Measurements from ENCODE around the gene LIFR. TPM values are rescaled to one million over a fixed set of nuclear protein-coding genes. Genes with fewer than 3 reads are reported as not detected.

The LIFR gene
- total and polyA plus RNA-seq, 2 of the 4 experiments (the other 2 are of a cell fraction): 1.9 to 10.4 TPM

- no peak overlapping the region for H3K27ac ChIP-seq (ENCODE audit: insufficient read depth, low read length)
- H2AK5ac ChIP-seq (ENCODE audit: low read depth, low read length): no peak overlapping the region
- H3K4me2 ChIP-seq (ENCODE audit: low read depth, low read length): no peak overlapping the region
- intact Hi-C loops (cut with micrococcal nuclease) (no loop called here), in situ Hi-C loops (cut with MboI; ENCODE audit: low sequenced_read_pairs) (no loop called here), dilution Hi-C loops (cut with HindIII; ENCODE audit: low sequenced_read_pairs, unreplicated experiment) (no loop called here)
- H3K23ac ChIP-seq (ENCODE audit: low read depth, low read length): no peak overlapping the region
- H2BK20ac ChIP-seq (ENCODE audit: low read depth, low read length): no peak overlapping the region
- H3K4me3 ChIP-seq (ENCODE audit: insufficient read depth, low read depth, low read length): no peak overlapping the region
- ChIA-PET CTCF (interaction anchor here (0.7 to 0.9 kb wide), 2 partner anchors 9 to 13 kb away, joined by 3 read pairs; no protein-coding TSS in a partner anchor), POLR2A (ENCODE audit: unreplicated experiment) (no interaction called here)
- H3K9ac ChIP-seq (ENCODE audit: low read depth, low read length): no peak overlapping the region
- no peaks in the 10 kb centered on the region for H4K20me1 ChIP-seq (ENCODE audit: insufficient read depth, low read length)
- 0 out of 2 replicates have a peak, but pooled peaks cover 7% of the 10 kb centered on the region for H3K27me3 ChIP-seq (ENCODE audit: control insufficient read depth, insufficient read depth, low read length)
- no peaks in the 10 kb centered on the region for H3K36me3 ChIP-seq (ENCODE audit: control insufficient read depth, insufficient read depth, low read length)
- no peaks in the 10 kb centered on the region for H3K9me3 ChIP-seq (ENCODE audit: control insufficient read depth, insufficient read depth, low read length)
- H3K4ac ChIP-seq (ENCODE audit: low read depth, low read length): no peak overlapping the region
- H3K14ac ChIP-seq (replicated peaks; ENCODE audit: low read depth, low read length): no peak overlapping the region
- no peak for TF ChIP-seq RFX5 (IDR thresholded peaks at IDR 0.05; ENCODE audit: low read depth, low read length)
- TF ChIP-seq SMC3 (IDR thresholded peaks at IDR 0.05; ENCODE audit: low read depth, low read length): no peak
- TF ChIP-seq, protein P1, sequence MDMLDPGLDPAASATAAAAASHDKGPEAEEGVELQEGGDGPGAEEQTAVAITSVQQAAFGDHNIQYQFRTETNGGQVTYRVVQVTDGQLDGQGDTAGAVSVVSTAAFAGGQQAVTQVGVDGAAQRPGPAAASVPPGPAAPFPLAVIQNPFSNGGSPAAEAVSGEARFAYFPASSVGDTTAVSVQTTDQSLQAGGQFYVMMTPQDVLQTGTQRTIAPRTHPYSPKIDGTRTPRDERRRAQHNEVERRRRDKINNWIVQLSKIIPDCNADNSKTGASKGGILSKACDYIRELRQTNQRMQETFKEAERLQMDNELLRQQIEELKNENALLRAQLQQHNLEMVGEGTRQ (IDR thresholded peaks at IDR 0.05; ENCODE audit: low read depth, low read length): no peak
- no peak for TF ChIP-seq ELK1 (IDR thresholded peaks at IDR 0.05; ENCODE audit: borderline replicate concordance, low read depth, low read length)
- no peak for TF ChIP-seq CEBPB (IDR thresholded peaks at IDR 0.05; ENCODE audit: low read depth, low read length)
- no peak for TF ChIP-seq CHD1 (IDR thresholded peaks at IDR 0.05; ENCODE audit: low read depth, low read length)
- no peak for TF ChIP-seq FOS (IDR thresholded peaks at IDR 0.05; ENCODE audit: low read depth, low read length)
- TF ChIP-seq POLR2A (IDR thresholded peaks at IDR 0.05; ENCODE audit: low read depth, low read length): no peak
- no peak for TF ChIP-seq MAZ (IDR thresholded peaks at IDR 0.05; ENCODE audit: borderline replicate concordance, low read depth, low read length)
- TF ChIP-seq BHLHE40 (IDR thresholded peaks at IDR 0.05; ENCODE audit: low read depth, low read length): no peak
- TF ChIP-seq RCOR1 (IDR thresholded peaks at IDR 0.05; ENCODE audit: insufficient replicate concordance, low read length): no peak
- TF ChIP-seq MXI1 (IDR thresholded peaks at IDR 0.05; ENCODE audit: borderline replicate concordance, low read depth, low read length): no peak
- TF ChIP-seq NFE2L2 (IDR thresholded peaks at IDR 0.05; ENCODE audit: low read depth, low read length): no peak
- H3K18ac ChIP-seq (ENCODE audit: low read depth, low read length): no peak overlapping the region
- WGBS, 2 experiments (ENCODE audit: extremely low coverage in 2 of 2, insufficient read length in 1 of 2): 80% methylated on average over 2 of the region's 11 CpGs; no CpG with 5 or more reads in 1 of the 2 experiments
- ATAC-seq (ENCODE audit: low read depth): no peak
- H4K8ac ChIP-seq (ENCODE audit: low read depth in 2 of 2, low read length in 2 of 2): no peak overlapping the region
- H2AFZ ChIP-seq (replicated peaks; ENCODE audit: low read length, poor library complexity): no peak overlapping the region
- no peaks in the 10 kb centered on the region; the same call in 1 of the 2 replicates for H3K9me1 ChIP-seq (ENCODE audit: insufficient read depth, low read length)
- H3K56ac ChIP-seq (ENCODE audit: extremely low read depth, insufficient read depth, low read length): no peak overlapping the region
- no peak overlapping the region for H2BK15ac ChIP-seq (ENCODE audit: low read depth, low read length)
- no peak overlapping the region for H2AK9ac ChIP-seq (replicated peaks; ENCODE audit: low read depth, low read length, poor library complexity)
- H3K79me1 ChIP-seq (ENCODE audit: low read depth in 1 of 2, low read length in 2 of 2): no peaks in the 10 kb centered on the region
- no peak overlapping the region for H2BK5ac ChIP-seq (ENCODE audit: low read depth, low read length, poor library complexity, severe bottlenecking)
- no peak overlapping the region for H4K5ac ChIP-seq (ENCODE audit: low read depth, low read length)
- H3K4me1 ChIP-seq (ENCODE audit: control insufficient read depth, insufficient read depth, low read length): no peaks in the 10 kb centered on the region
- no peak overlapping the region for H4K91ac ChIP-seq (ENCODE audit: insufficient read depth, low read depth, low read length)
- BruUV-seq (replicated peaks): no TSS peak
- no peak overlapping the region for H2BK120ac ChIP-seq (ENCODE audit: low read depth, low read length)
- no peak for DNase-seq
Observed at GRCh38 chr5:38453921-38454320, 102.5 kb downstream of the LIFR start.
